GM21526 (cell line): ENCODE data around the gene WDR1.
"Not testable (repeated sequence)": the region's sequence is repeated elsewhere in the genome, so short reads cannot be mapped to it uniquely, and the experiment has no call there.

ENCODE experiments used
- ATAC-seq: cut with Tn5 transposase; IDR thresholded peaks from one replicate; pipeline ENCODE4 v1.9.1; 2021; ENCODE audit warnings: moderate library complexity; ENCODE audit not compliant: unreplicated experiment, low FRiP score

WDR1 gene

GRCh38 chr4:10134141-10134540 lies 17.5 kb upstream of the WDR1 start:
- no peak for ATAC-seq

GRCh38 chr4:10131202-10131601 lies 14.6 kb upstream of the WDR1 start:
- ATAC-seq, result no peak

DNA sequence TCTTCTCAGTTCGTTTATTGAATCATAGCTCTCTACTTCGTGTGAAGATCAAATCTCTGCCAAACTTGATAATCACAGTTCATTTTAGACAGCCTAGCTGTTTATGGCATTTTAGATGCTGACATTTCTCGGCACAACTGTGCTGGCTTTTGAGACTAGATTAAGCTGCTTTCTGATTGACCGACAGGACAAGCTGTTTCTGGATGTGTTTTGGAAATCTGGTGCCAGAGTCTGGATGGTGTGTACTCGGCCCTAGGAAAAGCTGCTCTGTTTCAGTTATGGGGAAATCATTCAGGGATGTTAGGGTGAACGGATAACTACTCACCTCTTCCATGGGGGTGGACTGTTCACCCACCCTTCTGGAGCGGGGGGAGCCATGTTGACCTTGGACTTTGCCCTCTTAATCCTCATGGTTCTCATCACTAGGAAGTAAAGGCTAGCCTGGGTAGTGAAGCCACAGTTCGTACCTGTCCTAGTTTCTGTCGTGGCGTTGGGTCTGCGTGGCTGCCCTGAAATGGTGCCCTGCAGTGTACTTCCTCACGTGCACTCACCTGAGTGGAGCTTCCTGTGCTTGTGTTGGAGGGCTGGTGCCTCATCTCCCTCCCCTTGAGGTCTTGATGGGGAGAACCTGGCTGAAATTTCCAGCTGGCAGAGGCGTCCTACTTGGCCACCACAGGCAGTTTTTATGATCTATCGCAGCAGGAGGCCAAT lies 13.7 kb upstream of the WDR1 start:
- ATAC-seq, result no peak

GRCh38 chr4:10129196-10130177 lies 12.9 kb upstream of the WDR1 start:
- no peak for ATAC-seq

GRCh38 chr4:10128761-10129160 lies 12.2 kb upstream of the WDR1 start:
- ATAC-seq, result no peak

GRCh38 chr4:10127531-10127930 lies 10.9 kb upstream of the WDR1 start:
- not testable (repeated sequence) for ATAC-seq

DNA sequence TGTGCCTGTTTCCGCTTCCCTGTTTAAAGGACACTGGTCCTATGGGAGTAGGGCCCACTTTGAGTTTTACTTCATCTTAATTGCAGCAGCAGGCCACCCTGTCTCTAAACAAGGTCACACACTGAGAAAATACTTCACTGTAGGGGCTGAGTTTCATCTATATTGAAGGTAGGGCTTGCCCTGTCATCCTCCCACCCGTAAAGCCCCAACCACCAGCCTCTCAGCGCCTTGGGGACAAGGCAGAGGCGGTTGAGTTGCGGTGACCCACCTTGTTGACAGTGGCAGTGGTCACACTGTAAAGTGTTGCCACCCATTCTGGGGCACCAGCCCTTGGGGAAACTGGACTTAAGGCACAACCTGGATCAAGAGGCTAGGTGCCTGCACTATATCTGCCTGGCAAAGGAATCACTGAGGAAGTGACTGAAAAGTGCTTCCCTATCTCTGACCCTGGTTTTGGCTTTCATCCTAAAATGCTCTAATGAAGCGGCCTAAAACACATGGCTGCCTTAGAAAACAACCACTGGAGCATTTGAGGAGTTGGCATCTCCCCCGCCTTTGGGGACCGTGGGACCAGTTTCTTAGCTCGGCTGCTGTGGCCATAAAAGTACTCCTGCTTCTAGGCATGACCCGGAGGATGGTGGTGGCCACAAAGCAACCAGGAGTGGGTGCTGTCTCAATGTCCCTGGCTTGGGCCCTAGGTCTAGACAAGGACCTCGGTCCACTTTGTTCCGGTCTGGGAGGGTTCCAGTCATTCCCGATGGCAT lies 7.8 kb upstream of the WDR1 start:
- no peak for ATAC-seq

DNA sequence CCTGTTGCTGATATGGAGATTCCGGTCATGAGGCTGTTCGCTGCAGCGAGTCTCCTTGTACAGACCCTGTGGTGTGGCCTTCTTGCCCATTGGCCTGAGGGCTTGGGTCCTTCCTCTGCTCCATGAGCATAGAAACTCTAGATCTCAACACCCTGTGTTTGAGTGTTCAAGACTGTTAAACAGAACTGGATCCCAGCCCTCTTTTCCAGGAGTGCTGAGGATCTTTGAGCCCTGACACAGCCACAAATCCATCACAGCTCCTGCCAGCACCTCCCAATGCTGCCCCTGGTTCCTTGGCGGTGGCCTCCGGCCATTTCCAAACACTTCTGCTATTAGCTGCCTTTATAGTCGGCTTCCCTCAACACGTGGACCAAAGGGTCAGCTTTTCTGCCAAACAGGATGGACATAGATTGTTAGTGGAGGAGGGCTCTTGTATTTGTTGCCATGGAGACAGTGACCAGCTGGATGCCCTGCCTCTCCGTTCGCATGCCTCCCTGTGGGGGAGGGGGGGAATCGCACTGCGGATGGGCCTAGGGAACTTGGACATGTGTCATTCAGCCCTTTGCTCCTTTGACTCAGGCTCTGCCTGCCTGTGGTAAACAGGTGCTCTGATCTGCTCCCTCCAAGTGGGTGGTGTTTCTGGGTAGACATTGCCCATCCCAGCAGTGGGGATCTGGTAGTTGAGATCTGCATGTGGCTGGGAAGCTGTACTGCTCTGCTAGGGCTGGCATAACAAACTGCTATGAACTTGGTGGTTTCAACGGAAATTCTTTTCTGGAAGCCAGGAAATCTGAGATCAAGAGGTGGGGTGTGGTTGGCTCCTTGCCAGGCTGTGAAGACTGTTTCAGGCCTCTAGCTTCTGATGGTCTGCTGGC lies 6.9 kb upstream of the WDR1 start:
- ATAC-seq, result no peak

DNA sequence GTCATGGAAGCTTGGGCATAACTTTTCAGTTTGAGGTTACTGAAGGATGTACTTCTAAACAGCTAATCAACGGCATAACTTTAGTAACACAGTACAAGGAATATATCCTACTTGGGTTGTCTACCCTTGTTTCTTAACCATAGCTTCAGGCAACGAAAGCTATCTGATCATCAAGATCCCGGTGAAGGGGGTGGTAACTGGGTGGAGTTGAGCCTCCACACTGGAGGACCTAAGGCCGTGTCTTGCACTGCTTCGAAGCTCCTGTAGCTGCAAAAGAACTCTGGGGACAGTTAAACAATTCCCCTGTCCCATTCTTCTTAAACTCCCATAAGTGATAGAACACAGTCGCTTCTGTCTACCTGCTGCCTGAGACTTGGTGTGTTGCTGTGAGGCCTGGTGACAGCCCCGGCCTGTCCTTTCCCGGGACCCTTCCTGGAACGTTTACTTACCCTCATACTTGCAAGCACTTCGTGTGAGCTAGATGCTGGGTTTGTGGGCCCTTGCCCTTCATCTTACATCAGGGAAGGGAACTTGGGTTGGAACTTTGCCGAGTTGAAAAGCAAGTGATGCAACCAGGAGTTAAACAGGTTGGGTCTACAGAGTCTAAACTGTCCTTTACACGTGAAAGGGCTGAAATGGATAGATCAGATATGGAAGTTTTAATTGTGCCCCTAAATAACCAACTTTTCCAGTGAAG lies 5.8 kb upstream of the WDR1 start:
- ATAC-seq, result no peak

DNA sequence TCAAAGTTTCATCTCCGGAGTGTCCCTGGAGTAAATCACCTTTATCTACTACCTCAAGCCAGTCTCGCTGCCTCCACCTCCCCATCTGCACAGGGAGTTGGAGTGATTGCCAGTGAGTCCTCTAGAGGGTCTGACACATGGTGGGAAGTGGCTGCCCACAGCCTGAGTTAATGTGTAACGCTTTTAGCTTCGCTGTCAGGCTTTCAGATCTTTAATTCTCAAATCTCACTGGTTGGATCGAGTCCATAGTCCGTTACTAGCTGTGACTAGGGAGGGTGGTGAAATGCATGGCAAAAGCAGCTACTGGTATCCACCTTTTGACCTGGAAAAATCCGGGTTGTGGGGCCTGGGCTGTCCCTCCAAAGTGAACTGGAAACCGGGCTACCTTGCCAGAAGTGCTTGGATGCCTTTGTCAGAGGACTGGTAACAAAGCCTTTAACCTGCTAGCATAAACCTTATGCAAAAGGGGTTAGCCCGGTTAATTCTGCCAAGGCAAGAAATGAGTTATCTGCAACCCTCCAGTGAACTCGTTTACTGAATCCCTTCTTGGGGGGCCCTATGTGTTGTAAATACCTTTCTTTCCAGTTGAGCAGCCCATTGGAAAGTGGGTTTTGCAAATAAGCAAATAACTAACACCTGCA lies 5.1 kb upstream of the WDR1 start:
- ATAC-seq, result no peak

DNA sequence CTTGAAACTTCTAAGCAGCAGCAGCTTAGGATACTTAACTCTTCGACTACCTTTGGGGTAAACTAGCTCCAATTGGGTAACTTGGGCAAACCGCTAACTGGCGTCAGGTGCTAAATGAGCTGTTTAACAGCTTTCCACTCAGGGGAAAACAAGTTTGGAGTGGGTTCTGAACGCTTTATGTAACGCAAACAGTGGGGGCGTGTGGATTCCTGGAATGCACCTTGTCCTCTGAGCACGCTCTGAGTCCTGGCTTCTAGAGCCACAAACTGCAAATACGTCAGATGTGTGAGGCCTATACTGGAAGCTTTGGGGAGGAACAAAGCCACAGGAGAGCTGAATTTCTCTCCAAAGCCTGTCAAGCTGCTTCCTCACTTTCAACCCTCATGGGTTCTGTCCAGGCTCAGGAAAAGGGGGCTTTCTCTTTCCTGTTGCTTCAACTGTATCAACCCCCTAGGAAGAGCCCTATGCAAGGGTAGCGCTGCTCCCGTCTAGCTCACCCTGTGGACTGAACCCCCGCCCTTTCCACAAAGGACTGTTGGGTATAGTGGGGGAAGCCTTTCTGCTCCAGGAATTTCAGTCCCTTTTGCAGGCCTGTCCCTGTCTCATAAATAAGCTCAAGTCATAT lies 4.5 kb upstream of the WDR1 start:
- no peak for ATAC-seq

GRCh38 chr4:10119773-10120172 lies 3.2 kb upstream of the WDR1 start:
- no peak for ATAC-seq

- ATAC-seq, result no peak
These were observed 2.7 kb upstream of the WDR1 start for GRCh38 chr4:10119278-10119677.

GRCh38 chr4:10118048-10119004 lies 1.7 kb upstream of the WDR1 start:
- ATAC-seq, result peak; percentile 20

- peak; percentile 30 for ATAC-seq
These were observed 904 bp upstream of the WDR1 start for GRCh38 chr4:10117359-10118047.

- ATAC-seq, result peak; percentile 36
These were observed 616 bp downstream of the WDR1 start for GRCh38 chr4:10115797-10116568.
